Middle frontal gyrus (tissue), 1 donor: ENCODE measurements around the gene SMIM44.

Experiments
- DNase-seq: peaks from one replicate; pipeline ENCODE4 v3.0.0-alpha.2; 2015; ENCODE audit warnings: low spot score; ENCODE audit errors: extremely low spot score

Gene SMIM44

DNA sequence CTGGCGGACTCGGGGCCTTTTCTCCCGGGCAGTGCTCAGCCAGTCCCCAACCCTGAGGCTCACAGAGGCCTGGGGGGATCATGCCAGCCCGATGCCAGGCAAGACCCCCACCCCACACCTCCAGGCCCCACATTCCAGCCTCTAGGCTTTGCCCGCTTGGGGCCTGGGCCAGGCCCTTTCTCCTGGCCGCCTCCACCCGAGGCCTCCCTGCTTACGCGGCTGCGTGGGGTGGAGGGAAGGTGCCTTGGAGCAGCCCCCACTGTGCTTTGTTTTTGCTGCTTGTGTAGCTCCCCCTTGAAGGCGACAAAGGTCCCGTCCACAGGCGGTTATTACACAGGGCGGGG lies 41.3 kb downstream of the SMIM44 start:
- no peak for DNase-seq

DNA sequence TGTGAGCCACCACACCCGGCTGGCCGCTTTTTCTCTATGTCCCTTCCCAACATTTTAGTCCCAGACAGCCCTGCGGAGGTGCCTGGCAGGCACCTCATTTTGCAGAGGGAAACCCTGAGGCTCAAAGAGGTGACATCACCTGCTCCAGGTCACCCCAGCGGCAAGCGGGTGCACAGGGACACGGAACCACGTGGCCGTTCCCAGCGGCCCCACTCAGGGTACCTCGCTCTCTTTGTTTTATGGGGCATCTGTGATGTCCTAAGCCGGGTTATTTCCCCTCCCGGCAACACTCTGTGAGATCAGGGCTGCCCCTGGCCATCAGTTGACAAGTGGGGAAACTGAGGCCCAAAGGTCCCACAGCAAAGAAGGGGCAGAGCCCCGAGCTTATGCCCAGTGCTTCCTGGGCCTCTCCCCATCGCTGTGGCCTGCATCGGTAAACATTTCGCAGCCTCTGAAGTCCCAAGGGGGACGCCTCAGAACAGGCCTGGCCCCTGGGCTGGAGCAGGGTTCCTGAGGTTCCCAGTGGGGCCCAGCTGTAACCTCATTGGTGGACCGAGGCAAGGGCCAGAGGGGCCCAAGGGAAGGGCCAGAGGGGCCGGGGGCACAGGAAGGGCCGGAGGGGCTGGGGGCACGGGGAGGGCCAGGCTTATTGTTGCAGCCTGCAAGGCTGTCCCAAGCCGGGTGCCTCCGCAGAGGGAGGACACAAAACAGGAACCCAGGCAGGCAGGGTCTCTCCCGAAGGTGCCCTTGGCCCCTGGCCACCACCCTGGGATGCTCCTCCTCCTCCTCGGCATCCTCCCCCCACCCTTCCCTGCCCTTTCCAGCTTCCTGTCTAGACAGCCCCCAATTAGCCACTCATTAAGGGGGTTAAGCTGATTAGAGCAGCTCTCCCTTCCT lies 41.9 kb downstream of the SMIM44 start:
- DNase-seq, result no peak

DNA sequence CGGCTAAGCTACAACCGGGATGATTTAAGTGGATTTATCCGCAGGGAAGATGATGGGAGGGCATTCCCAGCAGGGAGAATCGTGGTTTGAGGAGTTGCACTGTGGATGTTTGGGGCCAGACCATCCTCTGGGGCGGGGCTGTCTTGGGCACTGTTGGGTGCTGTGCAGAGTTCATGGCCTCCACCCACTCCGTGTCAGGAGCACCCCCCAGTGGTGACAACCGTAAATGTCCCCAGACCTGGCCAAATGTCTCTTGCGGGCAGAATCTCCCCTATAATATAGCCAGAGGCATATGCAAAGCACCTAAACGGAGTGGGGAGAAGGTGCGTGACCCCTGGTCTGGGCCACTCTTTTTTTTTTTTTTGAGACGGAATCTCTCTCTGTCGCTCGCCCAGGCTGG lies 43.2 kb downstream of the SMIM44 start:
- DNase-seq, result no peak

DNA sequence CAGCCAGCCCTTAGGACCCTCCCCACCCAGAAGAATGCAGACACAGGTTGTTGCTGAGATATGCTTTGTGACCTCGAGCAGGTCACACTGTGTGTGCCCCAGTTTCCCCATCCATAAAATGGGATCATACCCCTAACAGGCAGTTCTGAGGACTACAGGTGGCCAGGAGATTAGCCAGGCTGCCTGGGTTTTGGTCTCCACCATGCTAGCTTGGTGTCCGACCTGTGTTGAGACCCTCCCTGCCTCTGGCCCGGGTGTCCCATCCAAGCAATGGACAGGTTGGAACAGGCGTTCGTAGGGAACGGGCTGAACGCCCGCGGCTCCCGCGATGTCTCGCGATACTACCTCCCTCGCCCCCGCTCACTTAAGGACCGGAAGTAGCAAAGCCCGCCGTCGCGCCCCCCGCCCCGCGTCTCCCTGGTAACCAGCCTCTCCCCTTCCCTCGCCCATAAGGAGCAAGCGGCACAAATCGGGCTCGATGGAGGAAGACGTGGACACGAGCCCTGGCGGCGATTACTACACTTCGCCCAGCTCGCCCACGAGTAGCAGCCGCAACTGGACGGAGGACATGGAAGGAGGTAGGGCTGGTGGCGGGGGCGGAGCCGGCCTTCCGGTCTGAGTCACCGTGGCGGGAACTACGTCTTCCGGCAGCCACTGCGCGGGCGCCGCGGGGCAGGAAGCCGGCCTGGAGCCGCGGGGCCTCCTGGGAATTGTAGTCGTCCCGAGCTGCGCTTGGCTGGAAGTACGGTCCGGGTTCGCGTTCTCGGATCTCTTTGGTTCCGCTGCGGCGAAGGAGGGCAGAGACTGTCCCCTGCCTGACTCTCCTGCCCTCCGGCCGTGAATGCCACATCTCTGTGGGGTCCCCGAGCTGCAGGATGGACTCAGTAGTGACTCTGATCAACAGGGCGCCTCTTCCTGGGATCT lies 48.3 kb downstream of the SMIM44 start:
- DNase-seq, result peak; percentile 86

DNA sequence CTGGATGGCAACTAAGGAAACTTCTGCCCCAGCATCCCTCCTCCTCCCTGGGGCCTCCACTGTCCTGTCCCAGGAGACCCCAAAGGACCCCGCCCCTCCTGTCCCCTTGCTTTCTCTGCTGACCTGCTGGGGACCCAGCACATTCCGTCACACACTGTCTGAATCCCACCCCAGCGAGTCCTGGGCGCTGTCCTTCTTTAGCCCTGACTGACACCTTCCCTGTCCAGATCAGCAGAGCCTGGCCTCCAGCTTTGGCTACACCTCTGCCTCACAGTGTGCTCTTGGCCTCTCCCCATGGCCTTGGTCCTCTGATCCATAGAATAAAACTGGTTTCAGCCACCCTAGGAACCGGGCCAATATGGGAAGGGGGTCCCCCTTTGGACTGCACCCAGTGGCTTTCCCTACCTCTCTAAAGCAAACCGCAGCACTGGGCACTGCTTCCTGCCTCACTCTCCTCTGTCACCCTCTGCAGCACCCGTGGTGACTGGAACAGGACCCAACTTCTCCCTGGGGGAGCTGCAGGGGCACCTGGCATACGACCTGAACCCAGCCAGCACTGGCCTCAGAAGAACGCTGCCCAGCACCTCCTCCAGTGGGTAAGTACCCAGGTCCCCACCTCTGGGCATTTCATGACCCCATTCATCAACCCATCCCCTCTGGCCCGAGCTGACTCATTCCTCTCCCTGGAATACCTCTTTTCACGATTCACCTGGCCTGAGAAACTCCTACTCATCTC lies 49.3 kb downstream of the SMIM44 start:
- DNase-seq, result no peak

DNA sequence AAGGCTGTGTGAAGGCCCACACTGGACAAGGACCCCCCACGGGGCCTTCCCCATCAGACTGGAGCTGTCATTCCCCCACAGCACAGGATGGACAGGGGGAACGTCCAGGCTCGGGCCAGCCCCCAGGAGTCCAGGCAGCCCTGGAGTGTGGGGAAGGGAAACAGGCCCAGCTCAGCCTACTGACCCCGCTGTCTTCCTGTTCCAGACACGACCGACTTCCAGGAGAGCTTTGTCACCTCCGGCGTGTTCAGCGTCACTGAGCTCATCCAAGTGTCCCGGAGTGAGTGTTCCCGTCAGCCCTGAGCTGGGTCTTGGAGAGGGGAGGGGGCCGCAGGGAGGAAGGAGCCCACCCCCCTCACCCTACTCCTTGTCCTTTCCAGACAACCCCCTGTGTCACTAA lies 49.9 kb downstream of the SMIM44 start:
- DNase-seq, result no peak
